Keratinocyte (primary cell): Measurements from ENCODE around the gene POLH.
"Not testable (repeated sequence)": the region's sequence is repeated elsewhere in the genome, so short reads cannot be mapped to it uniquely, and the experiment has no call there.

ENCODE experiments used
- EZH2 ChIP-seq: IDR thresholded peaks from one replicate; pipeline ENCODE4 v1.6.1; 2012; ENCODE audit warnings: inconsistent platforms, mild to moderate bottlenecking, low read length, moderate library complexity
- TF ChIP-seq, protein P1 (sequence below), 3 experiments: IDR thresholded peaks in 1 of 3; conservative IDR thresholded peaks in 1 of 3; optimal IDR thresholded peaks in 1 of 3; 2 replicates in 2 of 3; 3 replicates in 1 of 3; pipeline versions ENCODE3 to v1.5.1; 2011; ENCODE audit warnings: low read length in 3 of 3, mild to moderate bottlenecking in 3 of 3, moderate library complexity in 2 of 3, control low read depth in 1 of 3, inconsistent platforms in 1 of 3; ENCODE audit not compliant: insufficient read depth in 2 of 3; ENCODE audit errors: extremely low read depth in 1 of 3

DNA sequence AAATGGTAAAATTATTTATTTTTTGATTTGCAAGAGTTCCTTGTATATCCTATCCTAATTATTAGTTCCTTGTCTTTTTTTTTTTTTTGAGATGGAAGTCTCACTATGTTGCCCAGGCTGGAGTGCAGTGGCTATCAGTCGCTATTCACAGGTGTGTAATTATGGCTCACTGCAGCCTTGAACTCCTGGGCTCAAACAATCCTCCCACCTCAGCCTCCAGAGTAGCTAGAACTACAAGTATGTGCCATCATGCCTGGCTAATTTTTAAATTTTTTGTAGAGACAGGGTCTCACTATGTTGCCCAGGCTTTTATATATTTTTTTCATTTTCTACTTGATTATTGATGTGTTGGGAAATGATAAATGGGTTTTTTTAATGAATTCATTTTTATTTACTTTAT is 13.6 kb downstream of the POLH start:
- TF ChIP-seq, protein P1, sequence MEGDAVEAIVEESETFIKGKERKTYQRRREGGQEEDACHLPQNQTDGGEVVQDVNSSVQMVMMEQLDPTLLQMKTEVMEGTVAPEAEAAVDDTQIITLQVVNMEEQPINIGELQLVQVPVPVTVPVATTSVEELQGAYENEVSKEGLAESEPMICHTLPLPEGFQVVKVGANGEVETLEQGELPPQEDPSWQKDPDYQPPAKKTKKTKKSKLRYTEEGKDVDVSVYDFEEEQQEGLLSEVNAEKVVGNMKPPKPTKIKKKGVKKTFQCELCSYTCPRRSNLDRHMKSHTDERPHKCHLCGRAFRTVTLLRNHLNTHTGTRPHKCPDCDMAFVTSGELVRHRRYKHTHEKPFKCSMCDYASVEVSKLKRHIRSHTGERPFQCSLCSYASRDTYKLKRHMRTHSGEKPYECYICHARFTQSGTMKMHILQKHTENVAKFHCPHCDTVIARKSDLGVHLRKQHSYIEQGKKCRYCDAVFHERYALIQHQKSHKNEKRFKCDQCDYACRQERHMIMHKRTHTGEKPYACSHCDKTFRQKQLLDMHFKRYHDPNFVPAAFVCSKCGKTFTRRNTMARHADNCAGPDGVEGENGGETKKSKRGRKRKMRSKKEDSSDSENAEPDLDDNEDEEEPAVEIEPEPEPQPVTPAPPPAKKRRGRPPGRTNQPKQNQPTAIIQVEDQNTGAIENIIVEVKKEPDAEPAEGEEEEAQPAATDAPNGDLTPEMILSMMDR (optimal IDR thresholded peaks at IDR 0.05 in 1 of 3, IDR thresholded peaks at IDR 0.05 in 1 of 3, conservative IDR thresholded peaks at IDR 0.05 in 1 of 3; ENCODE audit: extremely low read depth in 1 of 3, insufficient read depth in 2 of 3, low read length in 3 of 3) = not testable (repeated sequence)
- not testable (repeated sequence) for TF ChIP-seq EZH2
